ENCODE results near the gene MFN1.

The MFN1 gene

GRCh38 chr3:179432451-179432850, 84.9 kb downstream of the MFN1 start:
- no peaks in the 10 kb centered on the region for H3K36me3 Mint-ChIP-seq
- no peaks in the 10 kb centered on the region for H3K4me1 Mint-ChIP-seq (ENCODE audit: low read depth)
- H3K27me3 Mint-ChIP-seq: no peaks in the 10 kb centered on the region
- no peak overlapping the region for H3K4me3 Mint-ChIP-seq
- H3K27ac Mint-ChIP-seq: no peak overlapping the region
- no peaks in the 10 kb centered on the region for H3K9me3 Mint-ChIP-seq (ENCODE audit: low read depth)

DNA sequence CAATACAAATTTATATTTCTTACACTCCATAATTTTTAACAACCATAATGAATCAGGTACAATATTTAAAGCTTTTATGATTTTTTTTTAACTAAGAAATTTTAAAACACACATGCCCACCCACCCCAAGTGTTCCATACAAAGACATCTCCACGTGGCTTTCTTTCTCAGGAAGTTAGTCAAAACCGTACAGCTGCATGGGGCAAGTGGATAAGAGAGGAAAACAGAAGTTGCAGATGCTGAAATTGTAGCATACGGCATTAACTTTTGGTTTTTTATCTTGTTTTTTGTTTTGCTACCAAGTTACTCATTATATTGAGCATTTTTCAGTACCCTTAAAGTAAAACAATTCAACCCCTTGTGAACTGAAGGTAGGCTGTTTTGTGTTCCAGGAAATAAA, 89.0 kb downstream of the MFN1 start:
- no peak overlapping the region for H3K27ac Mint-ChIP-seq
- no peak overlapping the region for H3K4me3 Mint-ChIP-seq
- H3K4me1 Mint-ChIP-seq (ENCODE audit: low read depth): no peaks in the 10 kb centered on the region
- H3K9me3 Mint-ChIP-seq (ENCODE audit: low read depth): no peaks in the 10 kb centered on the region
- H3K27me3 Mint-ChIP-seq: no peaks in the 10 kb centered on the region
- H3K36me3 Mint-ChIP-seq: no peaks in the 10 kb centered on the region

DNA sequence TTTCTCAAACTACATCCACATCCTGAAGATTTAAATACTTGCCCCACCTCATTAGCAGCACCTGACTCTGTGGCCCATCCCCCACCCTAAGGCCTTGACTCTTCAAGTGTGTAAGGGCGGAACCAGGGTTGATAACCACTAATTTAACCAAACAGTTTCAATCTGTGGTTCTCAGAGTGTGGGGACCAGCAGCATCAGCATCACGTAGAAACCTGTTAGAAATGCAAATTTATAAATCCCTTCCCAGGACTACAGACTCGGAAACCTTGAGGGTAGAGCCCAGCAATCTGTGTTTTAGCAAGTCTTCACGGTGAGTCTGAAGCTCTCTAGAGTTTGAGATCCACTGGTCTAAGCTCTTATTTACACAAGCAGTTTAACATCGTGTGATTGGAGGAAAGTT, 91.3 kb downstream of the MFN1 start:
- no peaks in the 10 kb centered on the region for H3K36me3 Mint-ChIP-seq
- H3K4me1 Mint-ChIP-seq (ENCODE audit: low read depth): no peaks in the 10 kb centered on the region
- H3K4me3 Mint-ChIP-seq: no peak overlapping the region
- H3K27me3 Mint-ChIP-seq: peaks cover 3% of the 10 kb centered on the region
- H3K9me3 Mint-ChIP-seq (ENCODE audit: low read depth): no peaks in the 10 kb centered on the region
- no peak overlapping the region for H3K27ac Mint-ChIP-seq

All from activated naive CD8-positive, alpha-beta T cell (primary cell).